ENCODE data around the gene EME2.
A peak's percentile ranks its signal among the peaks of the same experiment; 100 is the strongest.

EME2 gene

DNA sequence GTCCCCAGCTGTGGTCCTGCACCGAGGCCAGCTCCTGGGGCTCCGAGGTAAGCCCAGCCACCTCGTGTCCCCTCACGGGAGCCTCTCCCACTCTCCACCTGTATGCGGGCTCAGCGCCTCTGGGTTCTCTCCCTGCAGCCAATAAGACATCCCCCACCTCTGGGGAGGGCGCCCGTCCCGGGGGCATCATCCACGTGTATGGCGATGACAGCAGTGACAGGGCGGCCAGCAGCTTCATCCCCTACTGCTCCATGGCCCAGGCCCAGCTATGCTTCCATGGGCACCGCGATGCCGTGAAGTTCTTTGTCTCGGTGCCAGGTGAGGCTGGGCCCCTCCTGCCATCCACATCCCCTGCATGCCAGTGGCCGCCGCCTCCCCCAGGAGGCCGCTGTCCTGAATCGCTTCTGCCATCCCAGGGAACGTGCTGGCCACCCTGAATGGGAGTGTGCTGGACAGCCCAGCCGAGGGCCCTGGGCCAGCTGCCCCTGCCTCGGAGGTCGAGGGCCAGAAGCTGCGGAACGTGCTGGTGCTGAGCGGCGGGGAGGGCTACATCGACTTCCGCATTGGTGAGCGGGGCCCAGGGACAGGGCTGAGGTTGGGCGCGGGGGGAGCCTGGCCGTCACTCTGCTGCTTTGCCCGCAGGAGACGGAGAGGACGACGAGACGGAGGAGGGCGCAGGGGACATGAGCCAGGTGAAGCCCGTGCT, 4.4 kb upstream of the EME2 start:
- no peak for DNase-seq

DNA sequence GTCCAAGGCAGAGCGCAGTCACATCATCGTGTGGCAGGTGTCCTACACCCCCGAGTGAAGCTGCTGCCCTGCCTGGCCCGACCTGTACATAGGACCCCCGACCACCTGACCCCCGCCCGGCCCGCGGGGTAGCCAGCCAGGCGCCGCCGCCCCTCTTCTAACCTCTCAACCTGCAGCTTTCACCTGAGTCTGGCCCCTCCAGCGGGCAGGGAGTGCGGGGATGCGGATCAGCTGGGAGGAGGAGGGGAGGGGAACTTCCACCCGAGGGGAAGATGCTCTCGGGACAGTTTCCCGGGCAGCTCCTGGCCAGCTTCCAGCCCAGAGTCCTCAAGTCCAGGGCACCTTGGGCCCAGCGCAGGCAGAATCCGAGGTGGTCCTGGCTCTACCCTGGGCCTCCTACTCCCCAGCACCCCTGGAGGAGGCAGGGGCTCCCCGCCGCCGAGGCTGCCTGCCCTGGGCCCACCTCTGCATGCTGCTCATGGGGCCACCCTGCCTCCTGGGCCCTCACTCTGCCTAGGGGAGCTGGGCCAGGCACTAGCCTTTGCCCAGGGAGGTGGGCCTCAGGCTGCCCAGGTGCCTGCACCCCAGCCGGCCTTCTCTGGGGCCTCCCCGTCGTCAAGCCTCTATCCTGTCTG, 3.7 kb upstream of the EME2 start:
- no peak for DNase-seq

DNA sequence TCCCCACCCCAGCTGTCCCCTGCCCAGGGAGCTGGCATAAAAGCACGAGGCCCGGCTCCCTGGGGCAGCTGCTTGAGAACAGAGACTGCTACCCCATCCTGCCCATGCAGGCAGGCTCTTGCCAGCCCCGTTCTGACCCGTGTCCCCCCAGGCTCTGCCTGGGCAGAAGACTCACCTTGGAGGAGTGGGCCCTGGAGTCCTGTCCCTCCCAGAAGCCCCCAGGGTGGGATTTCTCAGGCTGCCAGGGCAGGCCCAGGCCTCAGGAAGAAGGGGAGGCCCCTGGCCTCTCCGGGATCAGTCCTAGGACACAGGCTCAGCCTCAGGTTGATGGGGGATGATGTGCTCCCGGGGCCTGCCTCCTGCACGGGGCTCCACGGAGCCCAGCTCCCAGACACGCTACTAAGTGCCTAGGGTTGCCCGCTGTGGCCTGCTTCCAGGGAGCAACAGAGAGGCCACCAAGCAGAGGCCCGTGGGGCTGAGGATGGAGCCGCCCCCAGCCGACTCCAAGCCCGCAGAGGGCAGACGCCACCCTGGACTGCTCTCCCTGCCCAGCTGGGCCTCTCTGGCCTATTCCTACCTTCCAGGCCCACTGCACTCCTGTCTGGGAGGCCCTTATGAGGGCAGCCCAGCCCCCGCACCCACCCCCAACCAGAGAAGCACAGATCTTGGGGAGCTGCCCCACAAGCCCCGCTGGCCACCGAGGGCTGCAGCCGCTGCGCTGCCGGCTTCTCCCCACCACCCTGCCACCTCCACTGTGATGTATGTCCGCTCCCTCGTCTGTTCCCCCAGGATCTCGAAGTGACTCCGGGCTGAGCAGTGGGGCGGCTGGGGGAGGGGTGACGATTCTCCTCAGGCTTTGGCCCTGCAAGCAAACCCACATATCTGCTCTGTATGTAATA, 3.0 kb upstream of the EME2 start:
- DNase-seq, result no peak

DNA sequence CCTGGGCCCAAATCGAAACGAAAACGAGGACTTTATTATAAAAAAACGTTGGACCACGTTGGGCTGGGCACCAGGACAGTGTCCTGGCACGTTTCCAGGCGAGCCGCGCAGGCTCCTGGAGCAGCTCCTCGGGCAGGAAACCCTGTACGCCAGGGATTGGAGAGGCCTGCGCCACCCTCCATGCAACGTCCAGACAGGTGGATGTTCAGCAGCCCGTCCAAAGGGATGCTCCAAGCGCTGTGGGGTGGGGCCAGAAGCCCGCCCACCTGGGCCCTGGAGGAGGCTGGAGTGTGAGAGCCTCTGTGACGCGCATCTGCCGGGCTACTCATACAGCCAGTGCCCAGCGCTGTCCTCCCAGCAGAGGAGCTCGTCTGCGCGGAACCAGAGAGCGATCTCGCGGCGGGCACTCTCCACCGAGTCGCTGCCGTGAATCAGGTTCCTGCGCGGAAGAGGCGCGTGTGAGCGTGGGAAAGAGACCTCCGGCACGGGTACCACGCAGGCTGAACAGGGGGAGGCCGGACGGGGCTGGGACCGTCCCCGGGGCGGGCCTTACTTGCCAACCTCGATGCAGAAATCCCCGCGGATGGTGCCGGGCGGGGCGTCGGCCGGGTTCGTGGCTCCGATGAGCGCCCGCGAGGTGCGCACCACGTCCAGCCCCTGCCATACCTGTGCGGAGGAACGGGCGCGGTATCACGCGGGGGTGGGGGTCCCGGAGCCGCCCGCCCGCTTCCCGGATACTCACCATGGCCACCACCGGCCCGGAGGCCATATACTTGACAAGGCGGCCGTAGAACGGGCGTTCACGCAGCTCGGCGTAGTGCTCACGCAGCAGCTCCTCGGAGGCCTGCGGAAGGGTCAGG, 2.1 kb upstream of the EME2 start:
- peak; percentile 64 for DNase-seq

DNA sequence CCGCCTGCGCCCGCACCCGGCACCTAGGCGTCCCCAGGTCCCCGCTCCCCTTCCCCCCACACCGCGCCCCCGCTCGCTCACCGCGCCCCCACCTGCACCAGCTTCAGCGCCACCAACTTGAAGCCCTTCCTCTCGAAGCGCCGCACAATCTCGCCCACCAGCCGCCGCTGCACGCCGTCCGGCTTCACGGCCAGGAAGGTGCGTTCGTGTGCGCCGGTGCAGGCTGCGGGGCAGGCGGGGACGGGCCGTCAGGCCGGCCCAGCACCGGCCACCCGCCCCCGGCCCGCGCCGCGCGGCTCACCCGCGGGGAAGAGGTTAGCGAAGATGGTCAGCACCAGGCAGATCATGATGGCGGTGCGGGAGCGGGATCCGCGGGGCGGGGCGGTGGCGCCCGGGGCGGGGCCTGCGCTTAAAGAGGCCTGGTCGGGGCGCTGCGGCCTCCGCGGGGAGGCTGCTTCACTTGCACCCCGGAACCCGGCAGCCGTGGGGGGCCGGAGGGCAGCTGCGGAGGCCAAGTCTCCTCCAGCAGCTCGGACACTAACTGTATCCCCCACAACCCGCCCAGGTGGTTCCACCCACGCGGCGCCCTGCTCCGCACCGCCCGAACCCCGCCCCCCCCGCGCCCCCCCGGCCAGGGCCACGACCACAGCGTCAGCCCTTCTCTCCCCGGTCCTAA, 1.3 kb upstream of the EME2 start, which contains the start of gene NME3:
TSS of gene NME3 (minus strand) at position 356 of the 676 bp plus-strand sequence. CDS start at position 347, 9 bp downstream.
- DNase-seq, result peak; percentile 75

DNA sequence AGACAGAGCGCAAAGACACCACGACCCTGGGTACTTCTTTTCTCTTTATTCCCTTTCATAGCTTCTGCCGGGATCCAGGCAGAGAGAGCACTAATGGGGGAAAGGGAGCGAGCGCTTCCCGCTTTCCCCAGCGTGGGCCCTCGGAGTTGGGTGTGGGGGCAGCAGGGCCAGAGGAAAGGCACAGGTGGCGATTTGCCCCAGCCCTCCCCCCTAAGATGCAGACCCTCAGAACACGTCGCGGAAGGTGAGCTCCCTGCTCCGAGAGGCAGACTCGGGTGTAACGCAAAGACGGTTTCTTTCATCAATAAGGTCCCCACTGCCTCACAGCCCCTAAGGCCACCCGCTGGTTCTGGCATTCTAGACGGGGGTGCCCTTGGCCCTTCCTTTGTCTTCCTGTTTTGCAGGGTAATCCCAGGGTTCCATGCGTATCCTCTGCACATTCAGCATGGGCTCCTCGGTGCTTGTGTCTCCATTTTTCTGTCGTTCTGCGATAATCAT, 697 bp upstream of the EME2 start:
- no peak for DNase-seq

DNA sequence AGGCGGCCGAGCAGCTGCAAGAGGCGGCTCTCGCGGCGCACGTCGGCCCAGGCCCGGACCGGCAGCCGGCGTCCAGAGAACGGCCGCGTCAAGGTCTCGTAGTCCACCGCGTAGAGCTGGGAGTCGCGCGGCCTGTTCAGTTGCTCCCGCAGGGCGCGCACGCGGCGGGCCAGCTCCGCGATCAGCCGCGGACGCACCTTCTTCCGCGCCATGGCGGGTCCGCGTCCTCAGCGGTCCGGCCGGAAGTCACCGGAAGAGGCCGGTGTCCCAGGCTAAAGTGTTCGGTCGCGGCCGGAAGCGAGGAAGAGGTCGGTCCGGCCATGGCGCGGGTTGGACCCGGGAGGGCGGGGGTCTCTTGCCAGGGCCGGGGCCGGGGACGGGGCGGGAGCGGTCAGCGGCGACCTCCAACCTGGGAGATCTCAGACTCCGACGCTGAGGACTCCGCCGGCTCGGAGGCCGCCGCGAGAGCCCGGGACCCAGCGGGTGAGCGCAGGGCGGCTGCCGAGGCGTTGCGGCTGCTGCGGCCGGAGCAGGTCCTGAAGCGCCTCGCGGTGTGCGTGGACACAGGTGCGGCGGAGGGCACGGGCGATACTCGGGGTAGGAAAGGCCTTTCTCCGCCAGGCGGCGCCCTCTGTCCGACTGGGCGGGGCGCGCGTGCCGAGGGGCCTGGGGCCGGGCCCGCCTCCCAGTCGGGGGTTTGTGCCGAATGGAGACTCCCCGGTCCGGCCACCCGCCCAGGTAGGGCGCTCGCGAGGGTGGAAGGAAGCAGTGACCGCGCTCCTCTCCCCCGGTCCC, 495 bp downstream of the EME2 start, which contains the start of gene MRPS34:
TSS of gene MRPS34 (minus strand) at position 227 of the 795 bp plus-strand sequence. CDS start at position 212, 15 bp downstream.
- peak; percentile 85 for DNase-seq

DNA sequence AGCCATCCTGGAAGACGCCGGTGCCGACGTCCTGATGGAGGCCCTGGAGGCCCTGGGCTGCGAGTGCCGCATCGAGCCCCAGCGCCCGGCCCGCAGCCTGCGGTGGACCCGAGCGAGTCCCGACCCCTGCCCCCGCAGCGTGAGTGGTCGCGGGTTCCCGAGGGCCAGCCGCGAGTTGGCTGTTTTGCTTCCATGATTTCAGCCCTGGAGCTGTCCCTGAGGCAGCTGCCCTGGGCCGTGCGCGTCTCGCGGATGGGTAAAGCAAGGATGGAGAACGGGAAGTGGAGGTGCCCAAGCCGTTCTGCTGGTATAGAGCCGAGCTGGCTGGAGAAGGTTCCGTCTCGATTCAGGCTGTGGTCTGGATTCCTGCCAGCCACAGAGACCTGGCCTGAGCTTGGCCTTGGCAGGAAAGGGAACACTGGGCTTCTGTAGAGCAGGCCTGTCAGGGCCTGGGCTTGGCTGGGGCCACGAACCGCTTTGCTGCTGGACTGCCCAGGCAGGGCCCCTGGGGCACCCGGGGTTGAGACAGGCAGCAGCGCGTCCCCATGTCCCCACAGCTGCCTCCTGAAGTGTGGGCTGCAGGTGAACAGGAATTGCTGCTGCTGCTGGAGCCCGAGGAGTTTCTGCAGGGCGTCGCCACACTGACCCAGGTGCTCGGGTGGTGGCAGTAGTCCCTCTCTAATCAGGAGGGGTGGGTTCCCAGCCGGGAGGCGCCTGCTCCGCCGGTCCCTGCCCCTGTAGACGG, 1.3 kb downstream of the EME2 start:
- no peak for DNase-seq

DNA sequence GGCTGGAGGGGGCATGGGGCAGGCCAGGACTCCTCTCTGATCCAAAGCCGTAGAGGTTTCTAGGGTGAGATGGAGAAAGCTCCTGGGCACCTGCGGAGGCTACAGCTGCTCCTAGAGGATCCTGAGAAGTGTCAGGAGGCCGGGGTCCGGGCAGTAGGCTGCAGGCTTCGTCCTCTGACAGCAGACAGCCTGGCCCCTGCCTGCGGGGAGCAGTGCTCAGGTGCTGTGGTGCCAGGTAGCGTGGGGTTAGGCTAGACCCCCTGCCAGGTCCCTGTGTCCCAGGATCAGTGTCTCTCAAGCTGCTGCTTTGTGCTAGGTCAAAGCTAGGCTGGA, 1.8 kb downstream of the EME2 start:
- DNase-seq, result no peak

DNA sequence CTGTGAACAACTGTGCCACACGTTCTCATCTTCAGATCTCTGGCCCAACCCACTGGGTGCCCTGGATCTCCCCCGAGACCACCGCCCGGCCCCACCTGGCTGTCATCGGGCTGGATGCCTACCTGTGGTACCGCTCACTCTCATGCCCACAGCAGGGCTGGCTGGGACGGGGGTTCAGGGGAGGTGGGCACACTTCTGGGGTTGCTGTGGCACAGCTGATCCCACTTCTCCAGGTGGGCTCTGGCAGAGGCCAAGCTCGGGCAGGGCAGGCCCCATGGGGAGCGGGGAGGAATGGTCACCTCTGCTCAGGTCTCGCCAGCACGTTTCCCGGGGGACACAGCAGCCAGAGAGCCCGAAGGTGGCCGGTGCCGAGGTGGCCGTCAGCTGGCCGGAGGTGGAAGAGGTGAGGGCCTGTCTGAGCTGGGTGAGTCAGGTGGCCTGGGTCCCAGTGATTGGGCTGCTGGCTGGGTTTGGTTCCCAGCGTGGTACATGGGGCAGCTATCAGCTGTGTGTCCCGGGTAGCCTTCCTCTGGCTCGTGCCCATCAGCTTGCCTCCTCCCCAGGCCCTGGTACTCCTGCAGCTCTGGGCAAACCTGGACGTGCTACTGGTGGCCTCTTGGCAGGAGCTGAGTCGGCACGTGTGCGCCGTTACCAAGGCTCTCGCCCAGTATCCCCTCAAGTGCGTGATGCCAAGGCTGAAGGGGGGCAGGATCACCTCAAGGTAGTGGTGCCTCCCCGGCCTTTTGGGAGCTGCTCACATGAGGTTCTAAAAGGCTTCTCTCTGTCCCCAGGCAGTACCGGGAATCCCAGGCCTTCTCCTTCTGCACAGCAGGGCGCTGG, 2.6 kb downstream of the EME2 start:
- no peak for DNase-seq

DNA sequence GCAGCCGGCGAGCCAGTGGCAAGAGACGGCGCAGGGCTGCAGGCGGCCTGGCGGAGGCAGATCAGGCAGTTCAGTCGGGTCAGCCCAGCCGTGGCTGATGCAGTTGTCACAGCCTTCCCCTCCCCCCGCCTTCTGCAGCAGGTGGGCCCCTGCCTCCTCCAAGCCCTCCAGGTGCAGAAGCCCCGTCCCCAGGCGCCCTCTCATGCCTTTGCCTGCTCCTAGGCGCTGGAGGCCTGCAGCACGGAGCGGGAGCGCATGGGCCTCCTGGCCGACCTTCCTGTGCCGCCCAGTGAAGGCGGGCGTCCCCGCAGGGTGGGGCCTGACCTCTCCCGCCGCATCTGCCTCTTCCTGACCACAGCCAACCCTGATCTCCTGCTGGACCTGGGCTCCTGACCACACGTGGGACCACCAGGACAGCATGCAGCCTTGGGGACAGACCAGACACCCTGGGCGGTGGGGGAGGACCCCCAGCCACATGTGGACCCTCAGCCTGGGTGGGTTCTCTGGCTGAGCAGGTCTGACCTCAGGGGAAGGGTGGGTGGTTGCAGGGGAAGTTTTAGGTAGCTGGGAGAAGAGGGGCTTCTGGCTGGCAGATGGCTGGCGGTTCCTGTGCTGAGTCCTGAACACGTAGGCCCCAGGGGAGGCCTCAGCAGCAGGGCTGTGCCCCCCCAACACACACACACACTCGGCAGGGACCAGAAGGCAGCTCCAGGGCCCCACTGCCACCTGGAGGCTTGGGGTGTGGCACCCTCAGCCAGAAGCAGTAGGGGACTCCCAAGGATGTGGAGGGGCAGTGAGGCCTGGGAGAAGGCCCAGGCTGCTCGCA, 3.4 kb downstream of the EME2 start:
- no peak for DNase-seq

DNA sequence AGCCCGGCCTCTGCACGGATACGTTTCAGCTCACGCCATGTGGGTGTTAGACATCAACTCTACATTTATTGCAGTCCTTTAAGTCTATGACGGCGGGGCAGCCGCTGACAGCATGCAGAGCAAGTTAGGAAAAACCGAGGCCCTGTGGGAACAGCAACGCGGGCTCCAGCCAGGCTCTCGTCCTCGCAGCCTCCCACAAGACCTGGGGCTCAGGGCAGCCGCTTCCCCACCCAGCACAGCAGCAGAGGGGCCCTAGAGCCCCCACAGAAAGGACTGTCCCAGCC, 4.0 kb downstream of the EME2 start:
- DNase-seq, result no peak

DNA sequence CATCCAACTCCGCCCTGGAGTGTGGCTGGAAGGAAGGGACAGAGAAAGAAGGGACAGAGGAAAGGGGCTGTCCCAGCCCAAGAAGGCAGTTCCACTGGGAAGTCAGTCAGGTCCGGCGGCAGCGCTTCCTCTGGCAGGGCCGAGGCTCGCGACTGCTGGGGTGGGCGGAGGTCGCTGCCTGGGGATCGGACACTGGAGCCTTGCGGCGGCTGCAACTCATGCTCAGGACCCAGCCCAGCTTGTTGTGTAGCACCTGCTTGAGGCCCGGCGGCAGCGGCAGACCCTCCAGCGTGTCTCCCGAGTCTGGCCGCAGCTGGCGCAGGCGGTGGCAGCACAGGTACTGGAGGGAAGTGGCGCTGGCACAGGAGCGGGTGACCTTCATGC, 4.4 kb downstream of the EME2 start:
- no peak for DNase-seq

DNA sequence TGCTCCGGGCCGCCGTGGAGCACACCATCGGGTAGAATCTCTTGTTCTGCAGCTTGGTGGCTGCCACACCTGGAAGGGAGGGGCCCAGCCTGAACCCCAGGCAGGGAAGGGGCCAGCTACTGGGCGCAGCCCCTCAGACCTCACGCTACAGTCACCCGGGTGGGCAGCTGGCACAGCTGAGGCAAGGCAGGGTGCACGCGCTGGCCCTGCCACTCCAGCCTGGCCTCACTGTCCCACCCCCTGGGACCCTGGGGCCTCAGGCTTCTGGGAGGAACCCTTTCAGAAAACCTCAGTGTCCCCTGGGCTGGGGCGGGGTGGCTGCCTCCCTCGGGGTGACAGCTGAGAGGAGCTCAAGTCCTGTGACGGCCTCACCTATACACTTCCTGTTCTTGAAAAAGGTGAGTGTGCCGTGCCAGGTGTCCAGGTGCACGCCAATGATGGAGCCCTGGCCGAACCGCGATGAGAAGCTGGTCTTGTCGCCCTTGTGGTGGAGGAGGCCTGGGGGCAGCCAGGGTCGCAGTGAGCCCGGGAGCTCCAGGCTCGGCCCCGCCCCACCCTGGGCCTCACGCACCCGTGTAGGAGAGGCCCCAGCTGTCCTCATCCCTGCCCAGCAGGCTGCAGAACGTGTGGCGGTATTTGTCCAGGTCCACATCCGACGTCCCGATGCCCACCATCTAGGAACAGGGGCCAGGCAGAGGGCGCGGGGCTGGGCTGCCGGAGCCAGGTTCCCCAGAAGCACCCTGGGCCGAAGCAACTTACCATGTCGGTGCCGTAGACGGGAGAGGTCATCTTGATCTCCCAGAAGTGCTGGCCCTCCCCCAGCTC, 5.0 kb downstream of the EME2 start:
- no peak for DNase-seq

DNA sequence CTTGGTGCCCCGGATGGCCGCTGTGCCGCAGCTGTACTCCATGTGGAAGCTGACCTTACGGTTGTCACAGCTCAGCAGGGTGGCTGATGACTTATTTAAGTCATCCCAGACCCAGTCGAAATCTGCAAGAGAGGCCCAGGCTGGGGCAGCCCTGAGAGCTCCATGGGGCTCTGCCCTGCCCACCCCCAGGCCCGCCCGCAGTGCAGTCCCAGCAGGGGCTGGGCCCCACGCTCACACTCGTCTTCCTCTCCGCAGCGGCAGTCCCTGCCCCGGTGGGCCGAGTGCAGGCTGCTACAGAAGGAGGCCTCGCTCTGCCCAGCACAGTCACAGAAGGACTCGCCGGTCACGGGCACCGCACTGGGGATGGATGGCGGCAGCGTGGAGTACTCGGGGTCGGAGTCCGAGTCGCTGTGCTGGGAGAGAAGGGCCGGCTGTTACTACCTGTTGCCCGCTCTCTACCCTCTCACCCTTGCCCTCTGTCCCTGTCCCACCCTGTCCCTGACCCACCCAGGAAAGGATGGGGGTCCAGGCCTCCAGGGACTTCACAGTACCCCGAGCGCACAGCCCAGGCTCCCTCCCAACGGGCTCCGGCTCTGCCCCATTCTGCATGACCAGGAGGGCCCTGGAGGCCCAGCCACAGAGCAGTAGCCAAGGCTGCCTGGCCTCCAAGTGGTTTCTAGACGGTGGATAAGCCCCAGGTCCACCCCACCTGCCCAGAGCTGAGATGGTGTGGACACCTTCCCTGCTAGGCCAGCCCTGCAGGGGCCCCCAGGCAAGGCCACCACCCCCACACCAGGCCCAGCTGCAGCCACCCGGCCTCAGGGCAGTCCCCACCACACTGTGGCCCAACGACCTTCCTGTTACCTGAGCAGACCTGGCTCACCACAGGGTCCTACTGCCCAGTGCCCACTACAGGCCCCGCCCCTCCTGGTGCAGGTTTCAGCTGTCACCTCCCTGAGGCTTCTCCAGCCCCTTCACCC, 5.9 kb downstream of the EME2 start:
- DNase-seq, result no peak

DNA sequence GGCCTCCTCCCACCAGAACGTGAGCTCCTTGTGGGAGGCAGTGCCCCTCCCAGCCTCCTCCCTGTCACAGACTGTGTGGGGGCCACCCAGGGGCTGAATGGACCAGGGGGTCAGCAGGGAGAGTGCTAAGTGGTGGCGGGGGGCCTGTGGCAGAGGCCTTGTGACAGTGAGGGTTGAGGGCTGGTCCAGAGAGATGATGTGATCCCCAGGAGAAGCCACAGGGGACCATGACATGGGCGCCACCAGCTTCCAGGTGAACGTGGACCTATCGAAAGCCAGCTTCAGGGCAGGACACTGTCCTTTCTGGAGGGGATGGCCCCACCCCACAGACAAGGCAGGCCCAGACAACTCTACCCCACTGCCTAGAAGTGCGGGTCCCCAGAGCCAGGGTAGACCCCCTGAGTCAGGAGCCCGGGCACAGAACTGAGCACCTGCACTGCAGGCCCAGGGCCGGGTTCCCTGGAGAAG, 6.7 kb downstream of the EME2 start:
- DNase-seq, result no peak

All from CD4-positive, alpha-beta T cell treated with Interleukin-17A for 1 hour (primary cell).